MCF 10A (cell line): ENCODE results near the gene GPC5. TPM values are rescaled to one million over a fixed set of nuclear protein-coding genes. Genes with fewer than 3 reads are reported as not detected.

ENCODE experiments used
- BruUV-seq: library from RNA; stranded (reverse); fragments of 400-500 nt; replicated peaks from 2 replicates; lab custom pipeline; 2021; lab: Mats Ljungman, UMichigan
- CTCF ChIA-PET: fragments of 300-600 bp; sonication (Branson Sonifier 250); formaldehyde crosslinking; extraction: SDS; loops from one replicate; lab custom pipeline; 2021; ENCODE audit warnings: antibody characterized with exemption, inconsistent platforms; lab: Yijun Ruan, JAX
- POLR2A ChIA-PET: fragments of 300-600, 350-650 bp; sonication (Branson Sonifier 250); formaldehyde crosslinking; extraction: SDS; loops from one replicate; lab custom pipeline; 2020; ENCODE audit warnings: antibody characterized with exemption, inconsistent platforms; lab: Yijun Ruan, JAX
- DNase-seq: peaks from one replicate; pipeline ENCODE4 v3.0.0-alpha.2; 2018; ENCODE audit not compliant: unreplicated experiment
- H3K27ac Mint-ChIP-seq: one replicate; pipeline ENCODE4 v1.8.0; 2022; ENCODE audit warnings: mild to moderate bottlenecking, low read depth, mixed read lengths; ENCODE audit not compliant: unreplicated experiment
- H3K27me3 Mint-ChIP-seq: one replicate; pipeline ENCODE4 v1.8.0; 2022; ENCODE audit warnings: mixed read lengths; ENCODE audit not compliant: insufficient read depth, unreplicated experiment
- H3K36me3 Mint-ChIP-seq: one replicate; pipeline ENCODE4 v1.8.0; 2022; ENCODE audit warnings: mild to moderate bottlenecking, moderate library complexity, mixed read lengths; ENCODE audit not compliant: insufficient read depth, unreplicated experiment
- H3K4me1 Mint-ChIP-seq: one replicate; pipeline ENCODE4 v1.8.0; 2022; ENCODE audit warnings: mixed read lengths; ENCODE audit not compliant: insufficient read depth, unreplicated experiment
- H3K4me3 Mint-ChIP-seq: one replicate; pipeline ENCODE4 v1.8.0; 2022; ENCODE audit warnings: mild to moderate bottlenecking, moderate library complexity, mixed read lengths; ENCODE audit not compliant: unreplicated experiment
- H3K9me3 Mint-ChIP-seq: one replicate; pipeline ENCODE4 v1.8.0; 2022; ENCODE audit warnings: mixed read lengths; ENCODE audit not compliant: unreplicated experiment
- intact Hi-C: fragments of 100-400 bp; cut with micrococcal nuclease; formaldehyde crosslinking; loops from 2 replicates; pipeline ENCODE4 v1.14.1; 2022
- total RNA-seq: library from RNA; stranded (reverse); gene quantifications from 2 replicates; pipeline ENCODE4 v1.2.3, GENCODE V29; 2022
- TF ChIP-seq, protein P1 (sequence below): fragments of 200-600 bp; IDR thresholded peaks from one replicate; pipeline ENCODE4 v1.8.0; 2022; ENCODE audit warnings: antibody characterized with exemption, mild to moderate bottlenecking; ENCODE audit not compliant: unreplicated experiment

The GPC5 gene
- total RNA-seq, 1 experiment from 2014 or later: not detected

DNA sequence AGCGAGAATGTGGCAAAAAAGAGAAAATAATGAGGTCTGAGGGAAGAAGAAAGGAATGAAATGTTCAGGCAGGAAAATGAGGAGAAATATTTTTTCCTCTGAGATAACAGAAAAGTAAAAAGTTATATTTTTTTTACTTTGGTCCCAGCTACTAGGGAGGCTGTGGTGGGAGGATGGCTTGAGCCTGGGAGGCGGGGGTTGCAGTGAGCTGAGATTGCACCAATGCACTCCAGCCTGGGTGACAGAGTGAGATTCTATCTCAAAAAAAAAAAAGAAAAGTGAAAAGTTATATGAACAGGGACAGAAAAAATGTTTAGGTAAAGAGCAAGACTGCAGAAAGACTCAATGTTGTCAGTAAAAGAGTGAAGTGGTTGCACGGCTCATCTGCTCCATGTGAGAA is 1224.5 kb downstream of the GPC5 start:
- no peaks in the 10 kb centered on the region for H3K27me3 Mint-ChIP-seq
- no peaks in the 10 kb centered on the region for H3K36me3 Mint-ChIP-seq
- H3K9me3 Mint-ChIP-seq: no peaks in the 10 kb centered on the region
- H3K4me1 Mint-ChIP-seq: no peaks in the 10 kb centered on the region
- BruUV-seq: no TSS peak
- CTCF ChIA-PET: interaction anchor here (0.7 kb wide), 1 partner anchor 14 kb away, joined by 3 read pairs; no protein-coding TSS in a partner anchor
- TF ChIP-seq, protein P1, sequence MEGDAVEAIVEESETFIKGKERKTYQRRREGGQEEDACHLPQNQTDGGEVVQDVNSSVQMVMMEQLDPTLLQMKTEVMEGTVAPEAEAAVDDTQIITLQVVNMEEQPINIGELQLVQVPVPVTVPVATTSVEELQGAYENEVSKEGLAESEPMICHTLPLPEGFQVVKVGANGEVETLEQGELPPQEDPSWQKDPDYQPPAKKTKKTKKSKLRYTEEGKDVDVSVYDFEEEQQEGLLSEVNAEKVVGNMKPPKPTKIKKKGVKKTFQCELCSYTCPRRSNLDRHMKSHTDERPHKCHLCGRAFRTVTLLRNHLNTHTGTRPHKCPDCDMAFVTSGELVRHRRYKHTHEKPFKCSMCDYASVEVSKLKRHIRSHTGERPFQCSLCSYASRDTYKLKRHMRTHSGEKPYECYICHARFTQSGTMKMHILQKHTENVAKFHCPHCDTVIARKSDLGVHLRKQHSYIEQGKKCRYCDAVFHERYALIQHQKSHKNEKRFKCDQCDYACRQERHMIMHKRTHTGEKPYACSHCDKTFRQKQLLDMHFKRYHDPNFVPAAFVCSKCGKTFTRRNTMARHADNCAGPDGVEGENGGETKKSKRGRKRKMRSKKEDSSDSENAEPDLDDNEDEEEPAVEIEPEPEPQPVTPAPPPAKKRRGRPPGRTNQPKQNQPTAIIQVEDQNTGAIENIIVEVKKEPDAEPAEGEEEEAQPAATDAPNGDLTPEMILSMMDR: no peak
- intact Hi-C loops: no loop called here
- no peak for DNase-seq
- no peak overlapping the region for H3K4me3 Mint-ChIP-seq
- POLR2A ChIA-PET: interaction anchor here (1.2 kb wide), 1 partner anchor 8 kb away, joined by 4 read pairs; no protein-coding TSS in a partner anchor
- H3K27ac Mint-ChIP-seq: no peak overlapping the region

DNA sequence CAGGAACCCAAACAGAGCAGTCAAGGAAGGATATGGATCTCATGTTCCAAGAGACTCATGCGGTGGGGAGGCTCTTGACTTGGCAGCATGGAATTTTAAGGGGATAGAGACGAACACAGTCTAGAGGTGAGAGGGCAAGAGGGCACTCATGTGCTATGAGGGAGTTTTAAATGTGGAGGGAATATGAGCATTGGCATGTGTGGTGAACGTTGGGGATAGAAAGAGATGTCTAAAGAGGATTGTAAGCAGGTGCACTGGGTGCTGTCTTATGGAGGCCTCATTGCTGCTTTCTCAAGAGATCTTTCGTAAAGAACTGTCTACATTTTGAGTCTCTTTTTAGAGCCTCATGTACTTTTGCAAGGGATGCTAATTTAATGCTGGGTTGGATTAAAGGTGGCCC is 1227.9 kb downstream of the GPC5 start:
- intact Hi-C loops: no loop called here
- no peak overlapping the region for H3K4me3 Mint-ChIP-seq
- H3K36me3 Mint-ChIP-seq: no peaks in the 10 kb centered on the region
- no peaks in the 10 kb centered on the region for H3K27me3 Mint-ChIP-seq
- POLR2A ChIA-PET: interaction anchor here (1.0 kb wide), 1 partner anchor 450 kb away, joined by 3 read pairs; no protein-coding TSS in a partner anchor
- no peaks in the 10 kb centered on the region for H3K9me3 Mint-ChIP-seq
- no peak for DNase-seq
- H3K27ac Mint-ChIP-seq: no peak overlapping the region
- TF ChIP-seq, protein P1: no peak
- BruUV-seq: no TSS peak
- no peaks in the 10 kb centered on the region for H3K4me1 Mint-ChIP-seq
- CTCF ChIA-PET: no interaction called here

DNA sequence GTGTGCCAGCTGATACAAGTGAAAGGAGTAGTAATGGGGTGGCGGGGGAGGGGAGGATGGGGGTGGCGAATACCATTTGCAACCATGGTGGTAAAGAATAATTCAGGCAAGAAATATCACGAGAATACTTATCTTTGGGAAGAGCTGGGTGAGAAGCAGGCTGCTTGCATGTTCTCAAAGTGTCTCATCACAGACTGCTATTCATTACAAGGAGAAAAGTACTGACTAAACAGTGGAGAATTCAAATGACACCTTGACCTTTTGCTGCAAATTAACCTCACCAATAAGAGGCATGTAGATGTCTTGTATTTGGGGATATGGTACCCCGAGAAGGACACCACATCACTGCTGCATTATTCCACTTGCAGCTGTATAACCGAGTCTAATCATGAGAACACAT is 1242.5 kb downstream of the GPC5 start:
- H3K27ac Mint-ChIP-seq: no peak overlapping the region
- CTCF ChIA-PET: interaction anchor here (0.8 kb wide), 1 partner anchor 76 kb away, joined by 3 read pairs; no protein-coding TSS in a partner anchor
- H3K9me3 Mint-ChIP-seq: peaks cover 7% of the 10 kb centered on the region
- no TSS peak for BruUV-seq
- no peak overlapping the region for H3K4me3 Mint-ChIP-seq
- no peaks in the 10 kb centered on the region for H3K4me1 Mint-ChIP-seq
- no peaks in the 10 kb centered on the region for H3K27me3 Mint-ChIP-seq
- DNase-seq: no peak
- H3K36me3 Mint-ChIP-seq: no peaks in the 10 kb centered on the region
- TF ChIP-seq, protein P1: no peak
- POLR2A ChIA-PET: no interaction called here
- intact Hi-C loops: no loop called here

DNA sequence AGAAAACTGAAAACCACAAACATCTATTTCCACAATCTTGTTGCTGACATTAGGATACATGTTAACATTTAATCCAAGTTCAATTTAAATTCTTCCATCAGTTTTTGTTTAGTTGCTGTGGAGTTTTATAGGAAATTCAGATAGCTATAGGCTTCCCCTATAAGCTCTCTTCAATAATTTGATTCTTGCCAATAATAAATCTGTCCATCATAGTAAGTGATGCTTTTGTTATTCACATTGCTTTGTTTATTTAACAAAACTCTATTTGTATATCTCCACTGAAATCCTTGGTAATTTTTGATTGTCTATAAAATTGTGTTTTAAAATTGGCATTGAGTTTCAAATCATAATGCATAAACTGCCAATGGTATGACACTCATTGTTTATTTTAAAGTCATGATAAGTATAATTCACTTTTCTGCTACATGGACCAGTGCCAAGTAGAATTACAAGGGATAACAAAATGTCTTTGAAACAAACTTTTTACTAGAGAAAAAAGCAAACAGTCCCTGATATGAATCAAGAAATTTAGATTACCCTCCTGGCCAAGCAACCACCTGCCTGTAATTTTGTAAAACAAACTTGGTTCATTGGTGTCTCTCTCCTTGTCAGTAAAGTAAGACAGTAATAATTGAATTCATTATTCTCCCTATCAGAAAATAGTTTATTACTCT is 1250.9 kb downstream of the GPC5 start:
- Mint-ChIP-seq H3K9me3 (no peaks in the 10 kb centered on the region), H3K27ac (no peak overlapping the region), H3K27me3 (no peaks in the 10 kb centered on the region), H3K4me1 (no peaks in the 10 kb centered on the region), H3K4me3 (no peak overlapping the region), H3K36me3 (no peaks in the 10 kb centered on the region)
- ChIA-PET CTCF (interaction anchor here (0.5 kb wide), 1 partner anchor 277 kb away, joined by 3 read pairs; no protein-coding TSS in a partner anchor), POLR2A (no interaction called here)
- intact Hi-C loops: no loop called here
- no peak for DNase-seq
- TF ChIP-seq, protein P1: no peak
- no TSS peak for BruUV-seq
